Measurements from ENCODE around the gene SLC35A5.

DNA sequence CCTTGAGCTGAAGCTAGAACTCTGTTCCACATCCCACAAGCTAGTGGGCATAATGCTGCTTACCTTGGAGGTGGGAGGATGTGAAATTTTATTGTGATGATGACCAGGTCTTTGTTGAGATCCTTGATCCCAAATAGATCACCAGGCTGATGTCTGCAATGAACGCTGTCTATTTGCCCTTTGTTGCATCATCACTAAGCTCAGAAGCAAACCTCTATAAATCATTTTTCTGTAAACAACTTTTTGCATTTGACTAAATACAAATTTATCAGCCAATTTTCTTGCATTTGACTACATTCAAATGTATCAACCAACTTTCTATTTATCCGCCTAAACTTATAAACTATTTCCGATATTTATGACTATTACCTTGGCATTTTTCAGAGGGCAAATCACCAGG is 69.4 kb downstream of the SLC35A5 start:
- TF ChIP-seq, protein P1, sequence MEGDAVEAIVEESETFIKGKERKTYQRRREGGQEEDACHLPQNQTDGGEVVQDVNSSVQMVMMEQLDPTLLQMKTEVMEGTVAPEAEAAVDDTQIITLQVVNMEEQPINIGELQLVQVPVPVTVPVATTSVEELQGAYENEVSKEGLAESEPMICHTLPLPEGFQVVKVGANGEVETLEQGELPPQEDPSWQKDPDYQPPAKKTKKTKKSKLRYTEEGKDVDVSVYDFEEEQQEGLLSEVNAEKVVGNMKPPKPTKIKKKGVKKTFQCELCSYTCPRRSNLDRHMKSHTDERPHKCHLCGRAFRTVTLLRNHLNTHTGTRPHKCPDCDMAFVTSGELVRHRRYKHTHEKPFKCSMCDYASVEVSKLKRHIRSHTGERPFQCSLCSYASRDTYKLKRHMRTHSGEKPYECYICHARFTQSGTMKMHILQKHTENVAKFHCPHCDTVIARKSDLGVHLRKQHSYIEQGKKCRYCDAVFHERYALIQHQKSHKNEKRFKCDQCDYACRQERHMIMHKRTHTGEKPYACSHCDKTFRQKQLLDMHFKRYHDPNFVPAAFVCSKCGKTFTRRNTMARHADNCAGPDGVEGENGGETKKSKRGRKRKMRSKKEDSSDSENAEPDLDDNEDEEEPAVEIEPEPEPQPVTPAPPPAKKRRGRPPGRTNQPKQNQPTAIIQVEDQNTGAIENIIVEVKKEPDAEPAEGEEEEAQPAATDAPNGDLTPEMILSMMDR (IDR thresholded peaks at IDR 0.05), result no peak
- TF ChIP-seq POLR2A (IDR thresholded peaks at IDR 0.05), result no peak
